T-helper 22 cell (primary cell): ENCODE data around the gene CDH16.
"Not testable (repeated sequence)": the region's sequence is repeated elsewhere in the genome, so short reads cannot be mapped to it uniquely, and the experiment has no call there.

Experiments used
- DNase-seq: peaks from one replicate; pipeline ENCODE4 v3.0.0-alpha.2; 2020; ENCODE audit warnings: low read depth

The CDH16 gene

DNA sequence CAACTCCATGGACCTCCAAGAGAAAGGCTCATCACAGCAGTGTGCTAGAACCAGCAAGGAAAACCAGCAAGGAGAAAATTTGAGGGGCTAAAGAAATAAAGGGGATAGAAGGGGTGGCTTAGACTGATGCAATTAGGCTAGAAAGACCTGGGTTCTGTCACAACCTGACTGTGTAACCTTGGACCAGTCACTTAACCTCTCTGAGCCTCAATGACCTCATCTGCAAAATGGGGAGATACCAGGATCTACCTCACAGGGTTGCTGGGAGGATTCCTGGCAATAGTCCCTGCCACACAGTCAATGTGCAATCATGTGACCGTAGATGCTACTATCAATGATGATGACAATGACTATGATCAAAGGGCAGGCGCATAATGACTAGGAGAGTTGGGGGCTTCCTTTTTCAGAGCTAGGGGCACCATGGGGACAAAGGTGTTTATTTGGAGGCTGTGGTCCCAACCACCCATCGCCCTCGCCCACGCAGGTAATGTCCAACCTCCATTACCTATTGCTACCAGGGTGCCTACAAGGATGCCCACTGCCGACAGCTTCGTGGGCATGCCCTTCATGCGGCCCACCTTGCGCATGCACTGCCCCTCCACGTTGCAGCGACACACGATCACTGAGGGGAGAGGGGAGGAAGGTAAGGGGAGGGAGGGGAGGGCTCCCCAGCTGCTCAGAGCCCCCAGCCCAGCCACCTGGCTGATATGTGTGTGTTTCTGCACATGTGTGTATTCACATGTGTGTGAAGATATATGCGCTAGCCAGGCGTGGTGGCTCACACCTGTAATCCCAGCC, 9.7 kb downstream of the CDH16 start:
- DNase-seq, result no peak

GRCh38 chr16:66908116-66908515, 10.6 kb downstream of the CDH16 start:
- DNase-seq, result no peak

DNA sequence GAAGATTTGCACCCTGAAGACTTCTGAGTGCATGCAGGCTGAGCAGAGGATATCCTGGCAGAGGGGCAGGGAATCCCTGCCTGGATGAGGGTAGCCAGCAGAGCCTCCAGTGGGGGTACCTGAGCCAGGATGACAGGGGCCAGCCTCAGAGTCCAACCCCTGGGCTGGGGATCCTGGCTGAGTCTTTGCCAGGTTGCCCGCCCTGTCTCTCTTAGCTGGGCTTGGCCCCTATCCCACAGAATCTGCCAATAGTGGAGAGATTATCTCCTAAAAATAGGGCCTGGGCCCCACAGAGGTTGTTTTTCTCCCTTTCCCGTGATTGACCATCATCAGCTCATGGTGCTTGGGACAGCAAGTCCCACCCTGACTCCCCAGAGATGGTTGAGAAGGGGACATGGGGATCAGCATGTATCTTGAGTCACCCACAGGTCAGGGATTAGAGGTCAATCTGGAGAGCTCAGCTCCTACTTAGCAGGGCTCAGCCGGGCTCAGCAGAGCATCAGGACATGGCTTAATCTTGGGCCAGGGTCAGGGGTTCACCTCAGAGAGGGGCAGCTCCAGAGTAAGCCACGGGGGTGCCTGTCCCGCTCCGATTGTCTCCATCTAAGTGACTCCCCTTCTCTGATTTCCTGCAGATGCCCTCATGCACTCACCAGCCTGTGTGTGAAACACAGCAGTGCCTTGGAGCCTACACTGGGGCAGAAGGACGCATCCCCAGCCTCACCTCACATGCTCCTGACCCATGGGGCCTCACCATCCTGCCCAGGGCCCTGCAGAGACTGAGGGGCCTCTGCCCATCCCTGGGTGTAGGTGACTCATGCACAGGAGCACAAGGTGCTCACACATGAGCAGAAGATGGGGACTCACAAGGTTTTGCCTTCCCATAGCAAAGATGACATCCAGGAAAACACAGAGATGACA, 11.5 kb downstream of the CDH16 start:
- DNase-seq, result no peak

DNA sequence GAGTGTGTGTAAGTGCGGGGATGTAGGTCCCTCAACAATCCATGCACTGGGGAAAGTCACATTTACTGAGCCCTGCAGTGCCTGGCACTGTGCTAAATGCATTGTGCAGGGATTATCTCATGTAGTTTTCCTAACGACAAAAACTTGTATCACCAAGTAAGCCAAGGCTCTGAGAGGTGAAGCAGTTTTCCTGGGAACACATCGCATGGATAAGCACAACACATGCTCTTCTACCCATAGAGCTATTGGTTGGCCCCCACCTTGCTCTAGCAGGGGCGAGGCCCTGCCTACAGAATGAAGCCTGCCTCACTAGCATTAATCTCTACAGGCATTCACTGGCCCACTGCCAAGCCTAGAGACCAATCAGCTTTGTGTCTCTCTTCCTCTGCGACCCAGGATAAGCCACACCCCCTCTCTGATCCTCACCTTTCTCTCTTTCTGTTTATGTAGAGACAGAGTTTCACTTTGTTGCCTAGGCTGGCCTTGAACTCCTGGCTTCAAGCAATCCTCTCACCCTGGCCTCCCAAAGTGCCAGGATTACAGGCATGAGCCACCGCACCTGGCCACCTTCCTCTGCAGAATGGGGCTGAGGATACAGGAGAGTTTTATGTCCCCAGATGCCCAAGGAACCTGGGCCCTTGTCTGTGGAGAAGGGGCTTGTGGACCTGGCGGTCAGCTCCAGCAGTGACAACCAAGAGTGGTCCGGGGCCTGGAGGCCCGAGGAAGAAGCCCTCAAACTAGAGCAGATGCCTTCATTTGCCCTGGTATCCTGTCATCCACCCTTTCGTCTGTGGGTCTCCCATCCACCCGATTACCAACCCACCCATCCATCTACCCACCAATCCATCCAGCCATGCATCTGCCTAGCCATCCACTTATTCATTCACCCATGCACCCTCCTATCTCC, 12.8 kb downstream of the CDH16 start:
- DNase-seq, result no peak

GRCh38 chr16:66904846-66905632, 13.6 kb downstream of the CDH16 start:
- DNase-seq, result no peak

DNA sequence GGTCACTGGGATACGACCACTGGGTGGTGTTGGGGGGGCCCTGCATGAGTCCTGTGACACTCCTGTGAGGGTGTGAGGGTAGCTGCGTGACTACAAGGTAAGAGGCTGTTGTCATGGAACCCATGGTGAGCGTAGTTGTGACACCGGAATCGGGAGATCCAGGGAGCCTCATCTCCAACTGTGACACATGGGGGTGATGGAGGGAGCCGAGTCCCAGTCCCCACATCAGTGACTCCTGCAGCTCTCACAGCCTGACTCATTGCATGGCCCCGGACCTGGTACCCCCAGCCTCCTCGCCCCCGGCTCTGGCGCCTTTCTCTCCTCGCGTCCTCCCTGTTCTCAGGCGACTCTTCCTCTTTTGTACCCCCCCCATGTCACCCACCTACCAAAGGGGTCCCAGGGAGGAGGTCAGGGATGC, 14.2 kb downstream of the CDH16 start:
- DNase-seq, result no peak

- DNase-seq, result no peak
These were observed 14.9 kb downstream of the CDH16 start for GRCh38 chr16:66903544-66904427.

DNA sequence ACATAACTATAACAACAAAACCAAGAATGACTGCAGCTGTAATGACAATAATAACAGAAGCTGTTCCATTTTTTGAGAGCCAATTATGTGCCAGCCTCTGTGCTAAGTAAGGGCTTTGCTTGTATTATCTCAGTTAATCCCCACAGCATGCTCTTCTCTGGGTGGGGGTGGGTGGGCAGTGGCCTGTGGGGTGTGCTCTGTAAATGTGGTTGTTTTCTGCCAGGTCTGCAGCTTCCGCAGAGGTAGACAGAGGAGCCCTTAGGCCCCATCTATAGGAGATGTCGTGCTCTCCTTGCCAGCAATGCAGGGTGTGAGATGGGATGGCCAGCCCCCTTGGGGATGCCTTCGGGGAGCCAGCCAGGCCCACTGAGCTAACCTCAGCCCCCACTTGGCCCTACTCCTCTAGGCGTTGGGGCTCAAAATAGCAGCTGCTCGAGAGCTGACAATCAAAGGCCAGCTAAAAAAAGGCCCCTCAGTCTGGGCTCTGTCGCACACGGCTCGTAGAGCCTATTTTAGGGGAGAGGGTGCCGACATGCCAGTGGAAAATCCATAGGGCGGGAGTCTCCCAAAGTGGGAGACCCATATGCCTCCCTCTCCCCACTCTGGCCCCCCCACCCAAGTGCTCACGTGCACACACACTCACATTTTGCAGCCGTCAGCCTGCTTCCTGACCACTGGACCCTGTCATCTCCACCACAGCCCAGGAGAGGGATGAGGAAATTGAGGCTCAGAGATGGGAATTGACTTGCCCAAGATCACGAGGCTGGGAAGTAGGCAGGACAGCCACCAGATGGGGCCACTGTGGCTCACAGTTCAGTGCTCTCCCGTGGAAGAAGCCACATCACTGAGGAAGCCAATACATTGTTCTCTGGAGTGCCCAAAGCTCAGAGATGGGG, 15.8 kb downstream of the CDH16 start:
- no peak for DNase-seq

DNA sequence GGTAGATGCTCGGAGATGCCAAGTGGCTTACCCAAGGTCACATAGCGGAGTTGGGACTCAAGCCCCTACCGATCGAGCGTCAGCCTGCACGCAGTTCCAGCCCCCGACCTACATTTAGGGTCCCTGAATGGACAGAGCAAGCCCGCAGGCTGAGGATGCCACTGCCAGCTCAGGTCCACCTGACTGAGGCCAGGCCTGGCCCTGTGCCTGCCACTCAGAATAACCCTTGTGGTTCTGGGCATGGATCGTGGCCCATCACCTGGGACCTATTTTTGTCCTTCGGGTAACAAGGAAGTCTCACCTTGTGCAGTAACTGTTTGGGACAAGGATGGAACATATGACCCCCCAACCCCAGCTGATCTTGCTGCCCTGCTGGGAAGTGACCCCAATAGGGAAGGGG, 17.1 kb downstream of the CDH16 start:
- no peak for DNase-seq

DNA sequence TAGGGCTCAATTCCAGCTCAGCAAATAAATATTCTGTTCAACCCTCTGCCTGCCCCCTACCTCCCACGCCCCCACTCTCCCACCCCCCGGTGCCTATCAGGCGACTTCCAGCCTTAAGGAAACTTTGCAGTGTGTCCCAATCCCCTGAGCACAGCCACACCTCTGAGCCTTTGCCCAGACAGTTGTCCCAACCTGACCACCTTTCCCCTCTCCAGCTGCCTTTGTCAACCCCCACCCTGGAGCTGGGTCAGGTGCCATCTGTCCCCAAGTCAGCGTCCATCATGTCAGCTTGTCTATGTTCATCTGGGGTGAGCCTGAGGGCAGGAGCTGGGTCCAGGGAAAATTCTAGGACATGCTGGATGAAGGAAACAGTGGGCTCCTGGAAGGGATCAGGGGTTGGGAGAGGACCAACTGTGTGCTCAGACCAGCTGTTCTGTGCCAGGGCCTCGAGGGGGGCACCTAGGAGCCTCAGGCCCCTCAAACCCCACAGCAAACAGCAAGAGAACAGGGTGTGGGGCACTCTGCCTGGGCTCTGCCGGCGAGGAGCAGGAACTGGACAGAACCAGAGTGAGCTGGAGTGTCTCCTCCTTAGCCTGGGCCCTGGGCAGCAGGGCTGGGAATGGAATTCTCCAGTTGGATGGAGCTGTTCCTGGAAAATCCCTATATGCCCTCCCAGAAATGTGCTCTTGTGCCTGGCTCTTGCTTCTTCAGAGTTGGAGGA, 17.8 kb downstream of the CDH16 start:
- DNase-seq, result no peak

GRCh38 chr16:66899945-66900710, 18.6 kb downstream of the CDH16 start:
- DNase-seq, result no peak

GRCh38 chr16:66899310-66899944, 19.3 kb downstream of the CDH16 start:
- DNase-seq, result no peak

DNA sequence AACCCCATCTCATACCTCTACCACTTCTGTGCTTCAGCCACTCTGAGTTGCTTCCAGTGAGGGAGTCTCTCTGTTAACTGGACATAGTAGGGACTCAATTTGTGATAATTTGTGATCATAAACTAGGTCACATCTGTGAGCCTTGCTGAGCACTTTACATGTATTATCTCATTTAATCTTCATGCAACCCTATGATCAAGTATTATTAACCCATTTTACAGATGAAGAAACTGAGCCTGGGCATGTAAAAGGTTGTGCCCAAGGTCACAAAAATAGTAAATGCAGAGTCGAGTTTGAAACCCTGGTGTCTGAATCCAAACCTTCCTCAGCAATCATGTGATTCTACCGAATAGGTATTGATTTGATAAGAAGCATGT, 19.8 kb downstream of the CDH16 start:
- no peak for DNase-seq

- DNase-seq, result no peak
These were observed 20.5 kb downstream of the CDH16 start for GRCh38 chr16:66898207-66898606.

DNA sequence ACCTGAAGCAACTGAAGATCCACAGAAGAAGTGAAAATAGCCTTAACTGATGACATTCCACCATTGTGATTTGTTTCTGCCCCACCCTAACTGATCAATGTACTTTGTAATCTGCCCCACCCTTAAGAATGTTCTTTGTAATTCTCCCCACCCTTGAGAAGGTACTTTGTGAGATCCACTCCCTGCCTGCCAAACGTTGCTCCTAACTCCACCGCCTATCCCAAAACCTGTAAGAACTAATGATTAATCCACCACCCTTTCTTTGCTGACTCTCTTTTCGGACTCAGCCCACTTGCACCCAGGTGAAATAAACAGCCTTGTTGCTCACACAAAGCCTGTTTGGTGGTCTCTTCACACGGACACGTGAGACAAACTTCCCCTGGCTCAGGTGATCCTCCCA, 22.0 kb downstream of the CDH16 start:
- not testable (repeated sequence) for DNase-seq

DNA sequence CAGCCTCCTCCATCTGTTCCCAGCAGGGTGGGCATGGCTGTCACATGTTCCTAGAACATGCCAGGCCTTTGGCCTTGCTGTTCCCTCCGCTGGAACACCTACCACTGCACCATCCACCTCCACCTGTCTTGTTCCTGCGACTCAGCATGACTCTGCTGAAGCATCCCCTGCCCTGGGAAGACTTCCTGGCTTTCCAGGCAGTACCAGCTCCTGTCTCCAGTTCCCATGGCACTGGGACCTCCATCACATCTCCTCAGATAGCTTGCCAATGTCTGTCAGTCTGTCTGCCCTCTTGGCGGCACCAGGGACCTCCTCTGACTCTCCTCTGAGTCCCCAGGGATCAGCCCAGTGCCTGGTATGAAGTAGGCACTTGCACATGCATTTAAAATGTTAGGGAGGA, 22.7 kb downstream of the CDH16 start:
- no peak for DNase-seq

- DNase-seq, result no peak
These were observed 23.1 kb downstream of the CDH16 start for GRCh38 chr16:66895689-66895979.
